HG03064 (cell line): ENCODE measurements around the gene HDAC11.
"Not testable (repeated sequence)": the region's sequence is repeated elsewhere in the genome, so short reads cannot be mapped to it uniquely, and the experiment has no call there.

Experiments used
- ATAC-seq: cut with Tn5 transposase; IDR thresholded peaks from one replicate; pipeline ENCODE4 v1.9.1; 2021; ENCODE audit warnings: low read depth; ENCODE audit not compliant: unreplicated experiment

Gene HDAC11

GRCh38 chr3:13466781-13467180, 13.3 kb upstream of the HDAC11 start:
- no peak for ATAC-seq

- no peak for ATAC-seq
These were observed 9.1 kb upstream of the HDAC11 start for GRCh38 chr3:13470894-13471574.

- no peak for ATAC-seq
These were observed 7.8 kb upstream of the HDAC11 start for GRCh38 chr3:13472286-13472685.

- no peak for ATAC-seq
These were observed 7.1 kb upstream of the HDAC11 start for GRCh38 chr3:13473020-13473419.

GRCh38 chr3:13474021-13474420, 6.1 kb upstream of the HDAC11 start:
- ATAC-seq = no peak

GRCh38 chr3:13474776-13475303, 5.3 kb upstream of the HDAC11 start:
- no peak for ATAC-seq

GRCh38 chr3:13475871-13476590, 4.1 kb upstream of the HDAC11 start:
- no peak for ATAC-seq

- ATAC-seq = no peak
These were observed 2.2 kb upstream of the HDAC11 start for GRCh38 chr3:13477943-13478342.

- ATAC-seq = peak; percentile 12
These were observed 849 bp upstream of the HDAC11 start for GRCh38 chr3:13479332-13479581.

GRCh38 chr3:13480340-13481318, 523 bp downstream of the HDAC11 start:
- ATAC-seq = peak; percentile 35

GRCh38 chr3:13482106-13482690, 2.1 kb downstream of the HDAC11 start:
- no peak for ATAC-seq

- no peak for ATAC-seq
These were observed 3.2 kb downstream of the HDAC11 start for GRCh38 chr3:13483286-13483685.

- ATAC-seq = no peak
These were observed 4.0 kb downstream of the HDAC11 start for GRCh38 chr3:13483988-13484695.

GRCh38 chr3:13484851-13485590, 4.9 kb downstream of the HDAC11 start:
- no peak for ATAC-seq

GRCh38 chr3:13485630-13486562, 5.8 kb downstream of the HDAC11 start:
- not testable (repeated sequence) for ATAC-seq

- no peak for ATAC-seq
These were observed 7.3 kb downstream of the HDAC11 start for GRCh38 chr3:13487403-13487802.

GRCh38 chr3:13491206-13491974, 11.3 kb downstream of the HDAC11 start:
- no peak for ATAC-seq

- ATAC-seq = no peak
These were observed 11.9 kb downstream of the HDAC11 start for GRCh38 chr3:13492048-13492447.
